ENCODE results near the gene FMN1.

- no peak for TF ChIP-seq CTCF (IDR thresholded peaks at IDR 0.05)
- no peak for TF ChIP-seq POLR2A (IDR thresholded peaks at IDR 0.05)
These were observed 311.6 kb downstream of the FMN1 start for GRCh38 chr15:32882955-32883354.
